BJ (cell line): Measurements from ENCODE around the gene GPBP1L1. TPM values are rescaled to one million over a fixed set of nuclear protein-coding genes. Genes with fewer than 3 reads are reported as not detected.
"Not testable (repeated sequence)": the region's sequence is repeated elsewhere in the genome, so short reads cannot be mapped to it uniquely, and the experiment has no call there.

ENCODE experiments used
- CTCF ChIA-PET: fragments of 350-600 bp; formaldehyde crosslinking; extraction: SDS; loops from one replicate; lab custom pipeline; 2021; ENCODE audit warnings: antibody characterized with exemption, inconsistent platforms; lab: Yijun Ruan, JAX
- POLR2A ChIA-PET: fragments of 300-600 bp; sonication (Branson Sonifier 250); formaldehyde crosslinking; extraction: SDS; loops from one replicate; lab custom pipeline; 2021; ENCODE audit warnings: antibody characterized with exemption; lab: Charles Lee
- DNase-seq: peaks from one replicate; pipeline ENCODE4 v3.0.0-alpha.2; 2011; ENCODE audit warnings: low read depth
- H3K27me3 ChIP-seq: 2 replicates; pipeline ENCODE4 v1.6.0; 2011; ENCODE audit warnings: low read length; ENCODE audit not compliant: control insufficient read depth, insufficient read depth
- H3K36me3 ChIP-seq: 2 replicates; pipeline ENCODE4 v1.5.1; 2011; ENCODE audit warnings: low read length; ENCODE audit not compliant: control insufficient read depth, insufficient read depth
- H3K4me3 ChIP-seq: 2 replicates; pipeline ENCODE4 v1.5.1; 2011; ENCODE audit warnings: low read depth, mild to moderate bottlenecking, control low read depth, low read length
- CTCF ChIP-seq: IDR thresholded peaks from 2 replicates; pipeline ENCODE4 v1.5.1; 2011; ENCODE audit warnings: low read depth, mild to moderate bottlenecking, control low read depth, inconsistent platforms, low read length, moderate library complexity; ENCODE audit not compliant: insufficient read depth
- polyA plus RNA-seq: library from polyadenylated mRNA; depleted of rRNA; stranded (reverse); fragments of >200 nt; gene quantifications from 2 replicates; pipeline ENCODE4 v1.2.3, GENCODE V29; 2011

The GPBP1L1 gene
- polyA plus RNA-seq, 1 experiment = 42.8 TPM

- no peaks in the 10 kb centered on the region for H3K27me3 ChIP-seq
- no peak for TF ChIP-seq CTCF
- DNase-seq = no peak
- POLR2A ChIA-PET = no interaction called here
- H3K4me3 ChIP-seq = no peak overlapping the region
- CTCF ChIA-PET = no interaction called here
- H3K36me3 ChIP-seq = 0 out of 2 replicates have a peak, but pooled peaks cover 1% of the 10 kb centered on the region
Measured at GRCh38 chr1:45679123-45679522, 7.2 kb downstream of the GPBP1L1 start.

- no peak overlapping the region for H3K4me3 ChIP-seq
- 0 out of 2 replicates have a peak, but pooled peaks cover 1% of the 10 kb centered on the region for H3K36me3 ChIP-seq
- ChIA-PET POLR2A (no interaction called here), CTCF (no interaction called here)
- DNase-seq = no peak
- H3K27me3 ChIP-seq = no peaks in the 10 kb centered on the region
- TF ChIP-seq CTCF = no peak
Measured at GRCh38 chr1:45678489-45678888, 7.8 kb downstream of the GPBP1L1 start.

GRCh38 chr1:45677751-45678245 lies 8.5 kb downstream of the GPBP1L1 start:
- ChIA-PET POLR2A (no interaction called here), CTCF (no interaction called here)
- H3K4me3 ChIP-seq = no peak overlapping the region
- no peaks in the 10 kb centered on the region for H3K27me3 ChIP-seq
- 0 out of 2 replicates have a peak, but pooled peaks cover 1% of the 10 kb centered on the region for H3K36me3 ChIP-seq
- no peak for DNase-seq
- no peak for TF ChIP-seq CTCF

GRCh38 chr1:45676553-45676952 lies 9.8 kb downstream of the GPBP1L1 start:
- DNase-seq, POLR2A ChIA-PET, H3K36me3 ChIP-seq, CTCF ChIA-PET, H3K4me3 ChIP-seq, H3K27me3 ChIP-seq: not testable (repeated sequence)

GRCh38 chr1:45674478-45674877 lies 11.9 kb downstream of the GPBP1L1 start:
- TF ChIP-seq CTCF = no peak
- no peaks in the 10 kb centered on the region for H3K27me3 ChIP-seq
- ChIA-PET POLR2A (no interaction called here), CTCF (interaction anchor here (1.5 kb wide), 1 partner anchor 8 kb away, joined by 3 read pairs; no protein-coding TSS in a partner anchor)
- no peak for DNase-seq
- 0 out of 2 replicates have a peak, but pooled peaks cover 1% of the 10 kb centered on the region for H3K36me3 ChIP-seq
- H3K4me3 ChIP-seq = no peak overlapping the region

- CTCF ChIA-PET = interaction anchor here (1.5 kb wide), 1 partner anchor 8 kb away, joined by 3 read pairs; no protein-coding TSS in a partner anchor
- no peak for TF ChIP-seq CTCF
- no peak for DNase-seq
- POLR2A ChIA-PET = no interaction called here
- Histone ChIP-seq H3K27me3 (no peaks in the 10 kb centered on the region), H3K36me3 (no peaks in the 10 kb centered on the region), H3K4me3 (no peak overlapping the region)
Measured at GRCh38 chr1:45673956-45674355, 12.4 kb downstream of the GPBP1L1 start.
